ENCODE measurements around the gene OR5H6.

The OR5H6 gene

GRCh38 chr3:98263944-98264343 is at the start of gene OR5H6:
Gene OR5H6, plus strand, starts transcription at chr3:98264244. Its CDS starts 89 bp downstream, at chr3:98264333.
- no peak within 1 kb of the TSS for H3K27ac ChIP-seq
- no peaks in the 10 kb centered on the region for H3K36me3 ChIP-seq
- H3K27me3 ChIP-seq (ENCODE audit: insufficient read depth, low read depth, severe bottlenecking): peaks cover 2% of the 10 kb centered on the region
- no peak for DNase-seq
- TF ChIP-seq, protein P1, sequence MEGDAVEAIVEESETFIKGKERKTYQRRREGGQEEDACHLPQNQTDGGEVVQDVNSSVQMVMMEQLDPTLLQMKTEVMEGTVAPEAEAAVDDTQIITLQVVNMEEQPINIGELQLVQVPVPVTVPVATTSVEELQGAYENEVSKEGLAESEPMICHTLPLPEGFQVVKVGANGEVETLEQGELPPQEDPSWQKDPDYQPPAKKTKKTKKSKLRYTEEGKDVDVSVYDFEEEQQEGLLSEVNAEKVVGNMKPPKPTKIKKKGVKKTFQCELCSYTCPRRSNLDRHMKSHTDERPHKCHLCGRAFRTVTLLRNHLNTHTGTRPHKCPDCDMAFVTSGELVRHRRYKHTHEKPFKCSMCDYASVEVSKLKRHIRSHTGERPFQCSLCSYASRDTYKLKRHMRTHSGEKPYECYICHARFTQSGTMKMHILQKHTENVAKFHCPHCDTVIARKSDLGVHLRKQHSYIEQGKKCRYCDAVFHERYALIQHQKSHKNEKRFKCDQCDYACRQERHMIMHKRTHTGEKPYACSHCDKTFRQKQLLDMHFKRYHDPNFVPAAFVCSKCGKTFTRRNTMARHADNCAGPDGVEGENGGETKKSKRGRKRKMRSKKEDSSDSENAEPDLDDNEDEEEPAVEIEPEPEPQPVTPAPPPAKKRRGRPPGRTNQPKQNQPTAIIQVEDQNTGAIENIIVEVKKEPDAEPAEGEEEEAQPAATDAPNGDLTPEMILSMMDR (IDR thresholded peaks at IDR 0.05; ENCODE audit: low read depth, low read length): no peak
- no peak within 1 kb of the TSS for H3K4me3 ChIP-seq (ENCODE audit: low read depth, low read length)
- no peaks in the 10 kb centered on the region for H3K9me3 ChIP-seq (ENCODE audit: severe bottlenecking)

DNA sequence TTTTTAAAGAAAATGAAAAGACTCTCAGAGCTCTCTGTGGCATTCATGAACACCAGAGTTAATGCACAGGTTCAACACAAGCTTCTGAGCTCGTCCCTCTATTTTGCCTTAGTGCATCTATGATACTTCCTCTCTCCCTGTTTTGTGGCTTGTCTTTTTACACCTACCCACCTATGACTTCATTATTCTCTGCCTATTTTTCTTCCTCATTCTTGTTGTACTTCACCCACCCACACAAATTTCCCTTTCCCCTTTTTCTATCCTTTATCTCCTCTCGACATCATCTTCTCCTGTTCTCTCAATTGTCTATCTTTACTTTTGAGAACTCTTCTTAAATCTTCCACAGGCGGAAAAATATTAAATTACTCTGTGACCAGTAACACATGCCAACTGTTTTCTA is 49.0 kb upstream of the OR5H6 start:
- H3K4me3 ChIP-seq (ENCODE audit: low read depth, low read length): no peak overlapping the region
- no peak overlapping the region for H3K27ac ChIP-seq
- H3K27me3 ChIP-seq (ENCODE audit: insufficient read depth, low read depth, severe bottlenecking): peaks cover 11% of the 10 kb centered on the region
- H3K9me3 ChIP-seq (ENCODE audit: severe bottlenecking): no peaks in the 10 kb centered on the region
- TF ChIP-seq, protein P1 (IDR thresholded peaks at IDR 0.05; ENCODE audit: low read depth, low read length): no peak
- no peaks in the 10 kb centered on the region for H3K36me3 ChIP-seq
- no peak for DNase-seq

DNA sequence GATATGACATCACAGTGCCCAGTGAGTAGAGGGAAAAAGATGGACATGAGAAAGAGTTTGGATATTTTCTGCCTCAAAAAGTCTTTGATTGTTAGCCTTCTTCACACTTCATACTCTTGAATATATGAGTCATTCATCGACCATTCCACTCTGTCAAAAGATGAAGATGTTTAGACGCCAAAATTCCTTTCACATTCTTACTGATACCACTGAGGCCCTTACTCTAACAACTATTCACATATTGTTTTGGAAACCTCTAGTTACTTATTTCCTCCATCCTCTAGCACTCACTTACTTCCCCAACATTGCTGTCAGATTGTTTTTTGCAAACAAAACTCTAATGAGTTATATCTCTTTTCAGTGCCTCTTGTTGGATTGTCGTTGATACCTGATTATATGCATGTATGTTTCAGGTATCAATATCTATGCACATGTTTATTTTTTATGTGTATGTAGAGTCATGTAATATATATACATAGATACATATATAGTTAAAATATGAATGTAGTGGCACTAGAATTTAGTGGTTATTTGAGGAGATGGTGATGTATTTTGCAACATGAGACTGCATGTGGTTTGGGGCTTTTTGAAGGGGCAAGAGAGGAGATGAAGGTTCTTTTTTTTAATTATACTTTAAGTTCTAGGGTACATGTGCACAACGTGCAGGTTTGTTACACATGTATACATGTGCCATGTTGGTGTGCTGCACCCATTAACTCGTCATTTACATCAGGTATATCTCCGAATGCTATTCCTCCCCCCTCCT is 40.0 kb upstream of the OR5H6 start:
- Histone ChIP-seq H3K27ac (no peak overlapping the region), H3K4me3 (ENCODE audit: low read depth, low read length) (no peak overlapping the region), H3K36me3 (no peaks in the 10 kb centered on the region), H3K9me3 (ENCODE audit: severe bottlenecking) (no peaks in the 10 kb centered on the region), H3K27me3 (ENCODE audit: insufficient read depth, low read depth, severe bottlenecking) (peaks cover 14% of the 10 kb centered on the region)
- TF ChIP-seq, protein P1 (IDR thresholded peaks at IDR 0.05; ENCODE audit: low read depth, low read length): no peak
- DNase-seq: no peak

DNA sequence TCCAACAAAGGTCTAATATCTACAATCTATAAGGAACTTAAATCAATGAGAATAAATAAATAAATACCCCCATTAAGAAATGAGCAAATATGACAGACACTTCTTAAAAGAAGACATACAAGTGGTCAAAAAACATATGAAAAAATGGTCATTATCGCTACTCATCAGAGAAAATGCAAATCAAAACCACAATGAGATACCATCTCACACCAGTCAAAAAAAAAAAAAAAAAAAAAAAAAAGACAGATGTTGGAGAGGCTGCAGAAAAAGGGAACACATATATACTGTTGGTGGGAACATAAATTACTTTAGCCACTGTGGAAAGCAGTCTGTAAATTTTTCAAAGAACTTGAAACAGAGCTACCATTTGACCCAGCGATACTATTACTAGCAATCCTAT is 31.6 kb upstream of the OR5H6 start:
- Histone ChIP-seq H3K27me3 (ENCODE audit: insufficient read depth, low read depth, severe bottlenecking) (peaks cover 14% of the 10 kb centered on the region), H3K9me3 (ENCODE audit: severe bottlenecking) (no peaks in the 10 kb centered on the region), H3K4me3 (ENCODE audit: low read depth, low read length) (no peak overlapping the region), H3K36me3 (no peaks in the 10 kb centered on the region), H3K27ac (no peak overlapping the region)
- TF ChIP-seq, protein P1 (IDR thresholded peaks at IDR 0.05; ENCODE audit: low read depth, low read length): no peak
- DNase-seq: no peak

- DNase-seq: no peak
- TF ChIP-seq, protein P1 (IDR thresholded peaks at IDR 0.05; ENCODE audit: low read depth, low read length): no peak
- Histone ChIP-seq H3K27ac (no peak overlapping the region), H3K4me3 (ENCODE audit: low read depth, low read length) (no peak overlapping the region), H3K27me3 (ENCODE audit: insufficient read depth, low read depth, severe bottlenecking) (peaks cover 10% of the 10 kb centered on the region), H3K36me3 (no peaks in the 10 kb centered on the region), H3K9me3 (ENCODE audit: severe bottlenecking) (no peaks in the 10 kb centered on the region)
These were observed 30.6 kb upstream of the OR5H6 start for GRCh38 chr3:98233468-98233867.

GRCh38 chr3:98240131-98240530 is 23.9 kb upstream of the OR5H6 start:
- DNase-seq: no peak
- Histone ChIP-seq H3K4me3 (ENCODE audit: low read depth, low read length) (no peak overlapping the region), H3K27me3 (ENCODE audit: insufficient read depth, low read depth, severe bottlenecking) (peaks cover 28% of the 10 kb centered on the region), H3K27ac (no peak overlapping the region), H3K36me3 (no peaks in the 10 kb centered on the region), H3K9me3 (ENCODE audit: severe bottlenecking) (no peaks in the 10 kb centered on the region)
- TF ChIP-seq, protein P1 (IDR thresholded peaks at IDR 0.05; ENCODE audit: low read depth, low read length): no peak
